Kidney capillary endothelial cell (primary cell): Measurements from ENCODE around the gene RAG2.

ENCODE experiments used
- DNase-seq: peaks from one replicate; pipeline ENCODE4 v3.0.0-alpha.2; 2018; ENCODE audit warnings: low spot score

RAG2 gene

DNA sequence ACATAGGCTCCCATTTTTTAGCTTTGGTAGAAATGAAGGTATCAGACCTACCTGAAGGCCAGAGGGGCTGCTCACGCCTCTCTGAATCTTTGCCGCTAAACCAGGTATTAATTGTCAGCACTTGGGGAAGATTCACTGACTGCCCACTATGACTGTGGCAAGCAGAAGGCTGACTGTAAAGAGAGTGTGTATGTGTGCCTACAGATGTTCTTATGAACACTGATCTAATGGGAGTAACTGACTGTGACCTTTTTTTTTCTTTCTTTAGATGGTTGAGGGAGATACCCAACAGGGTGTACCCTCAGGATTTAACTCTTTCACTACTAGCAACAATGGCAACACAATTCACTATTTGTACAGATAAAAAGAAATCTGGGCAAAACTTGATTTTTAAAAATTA is at the start of gene RAG2:
TSS of gene RAG2 (minus strand) at position 186 of the 400 bp plus-strand sequence. CDS start 4,068 bp downstream, outside the sequence.
- DNase-seq, result no peak

DNA sequence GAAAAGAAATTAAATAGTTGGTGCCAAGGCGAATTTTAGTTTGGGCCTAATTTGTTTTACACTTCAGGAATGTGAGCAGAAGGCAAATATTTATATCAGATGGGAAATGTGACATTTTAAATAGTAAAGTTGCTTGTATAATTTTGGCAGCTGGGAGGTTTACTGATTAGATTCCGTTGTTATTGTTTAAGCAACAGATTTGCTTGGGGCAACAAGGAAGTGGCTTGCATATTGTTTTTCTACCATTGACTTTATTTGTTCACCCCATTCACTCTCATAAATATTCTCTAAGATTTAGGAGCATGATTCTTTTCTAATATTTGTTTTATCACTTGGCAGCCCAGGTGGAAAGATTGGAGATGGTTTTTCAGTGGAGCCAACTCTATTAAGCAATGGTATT is 40.5 kb upstream of the RAG2 start:
- no peak for DNase-seq

DNA sequence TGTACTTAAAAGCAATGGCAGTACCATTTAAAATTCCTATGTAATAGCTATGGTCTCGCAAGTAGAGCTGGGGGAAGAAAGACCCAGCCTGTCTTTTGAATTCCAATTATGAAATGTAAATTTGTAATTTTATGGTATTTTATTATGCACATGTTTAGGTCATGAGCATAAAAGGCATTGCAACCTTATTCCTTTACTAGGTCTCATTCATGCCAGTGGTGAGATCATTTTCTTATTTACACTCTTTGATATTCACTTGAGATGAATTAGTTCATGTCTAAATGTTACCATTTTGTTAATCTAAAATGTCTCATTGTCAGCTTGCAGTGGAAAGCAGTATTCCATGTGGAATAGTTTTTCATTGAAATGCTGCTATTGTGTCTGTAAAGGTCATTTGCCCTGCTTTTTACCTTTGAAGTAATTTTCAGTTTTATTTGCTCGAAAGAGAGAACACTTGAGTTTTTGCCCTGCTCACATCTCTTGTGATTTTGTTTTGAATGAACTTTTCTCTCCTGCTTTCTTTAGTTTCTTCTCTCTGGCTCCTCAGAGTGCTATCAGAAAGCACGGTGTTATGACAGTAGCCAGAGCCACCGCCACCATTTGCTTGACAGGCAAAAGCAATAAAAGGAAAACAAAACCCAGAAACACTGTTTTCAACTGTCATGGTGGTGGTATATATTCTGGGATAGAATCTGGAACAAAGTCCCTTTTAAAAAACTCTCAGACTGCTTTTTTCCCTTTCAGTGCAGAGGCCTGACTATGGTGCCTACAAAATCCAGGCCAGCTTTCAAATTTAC is 37.2 kb upstream of the RAG2 start:
- no peak for DNase-seq

DNA sequence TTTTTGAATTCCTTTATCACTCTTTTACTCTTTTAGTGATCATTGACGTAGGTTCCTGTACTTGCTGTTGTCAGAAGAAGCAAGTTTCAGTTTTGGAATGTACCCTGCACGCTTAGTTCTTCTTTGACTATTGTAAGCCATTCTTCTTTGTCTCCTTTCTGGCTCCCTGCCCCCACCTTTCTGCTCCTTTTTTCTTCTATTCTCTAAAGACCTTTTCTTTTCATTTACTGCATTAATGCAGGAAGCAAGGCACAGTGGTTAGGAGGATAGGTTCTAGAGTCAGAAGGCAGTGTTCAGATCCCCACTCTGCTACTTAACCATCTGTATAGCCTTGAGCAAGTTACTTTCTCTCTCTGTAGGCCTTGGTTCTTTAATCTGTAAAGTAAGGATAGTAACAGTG is 33.7 kb upstream of the RAG2 start:
- no peak for DNase-seq

DNA sequence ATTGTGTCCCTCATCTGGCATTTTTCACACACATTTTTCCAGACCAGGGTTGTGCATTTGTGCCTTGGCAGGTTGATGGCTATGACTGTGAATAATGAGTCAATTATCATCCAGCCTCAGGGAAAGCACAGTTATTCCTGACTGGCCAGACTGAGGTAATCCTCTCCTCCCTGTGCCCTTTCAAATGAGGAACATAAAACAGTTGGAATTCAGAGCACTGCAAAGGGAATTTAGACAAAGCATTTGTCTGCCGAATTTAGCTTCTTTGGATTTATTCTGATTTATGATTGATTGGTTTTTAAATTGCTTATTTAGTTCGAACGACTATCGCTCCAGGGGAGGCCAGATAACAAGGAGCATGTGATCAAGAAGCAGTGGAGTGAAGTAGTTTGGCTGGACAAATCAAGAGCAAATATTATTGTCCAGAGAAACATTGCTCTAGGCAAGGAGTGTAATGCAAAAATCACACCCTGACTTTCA is 30.8 kb upstream of the RAG2 start:
- no peak for DNase-seq

DNA sequence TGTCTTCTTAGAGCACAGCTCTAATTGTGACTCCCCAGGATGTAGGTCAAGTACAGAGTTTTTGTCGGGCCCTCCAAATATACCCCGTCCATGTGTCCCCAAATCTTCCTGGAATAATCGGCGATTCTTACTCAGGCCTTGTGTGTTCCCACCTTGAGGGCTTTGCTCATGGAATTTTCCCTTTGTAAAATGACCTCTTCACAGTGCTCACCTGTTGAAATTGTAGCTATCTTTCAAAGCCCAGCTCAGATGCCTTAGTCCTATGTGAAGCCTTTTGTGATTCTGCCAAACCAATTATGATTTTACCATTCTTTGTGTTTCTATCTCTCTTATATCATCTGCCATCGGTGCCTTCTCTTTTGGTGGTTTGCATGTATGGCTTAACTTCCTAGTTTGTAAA is 30.1 kb upstream of the RAG2 start:
- DNase-seq, result no peak

DNA sequence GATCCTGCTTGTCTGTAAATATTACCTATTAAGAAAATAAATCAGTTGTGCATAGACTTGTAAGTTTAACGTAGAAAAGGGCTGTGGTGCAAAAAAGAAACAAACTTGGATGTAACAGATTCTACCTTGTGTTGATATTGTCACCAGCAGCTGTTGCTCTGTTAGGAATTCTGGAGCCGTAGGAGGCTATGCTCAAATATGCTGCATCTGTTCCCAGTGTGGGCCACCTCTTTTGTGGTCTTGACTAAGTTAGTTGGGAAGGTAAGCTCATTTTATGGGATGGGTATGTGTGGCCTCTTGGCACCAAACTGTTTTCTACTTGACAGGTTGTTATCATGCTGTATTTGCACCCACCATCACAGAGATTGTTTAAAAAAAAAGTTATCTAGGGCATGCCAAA is 29.4 kb upstream of the RAG2 start:
- DNase-seq, result no peak

DNA sequence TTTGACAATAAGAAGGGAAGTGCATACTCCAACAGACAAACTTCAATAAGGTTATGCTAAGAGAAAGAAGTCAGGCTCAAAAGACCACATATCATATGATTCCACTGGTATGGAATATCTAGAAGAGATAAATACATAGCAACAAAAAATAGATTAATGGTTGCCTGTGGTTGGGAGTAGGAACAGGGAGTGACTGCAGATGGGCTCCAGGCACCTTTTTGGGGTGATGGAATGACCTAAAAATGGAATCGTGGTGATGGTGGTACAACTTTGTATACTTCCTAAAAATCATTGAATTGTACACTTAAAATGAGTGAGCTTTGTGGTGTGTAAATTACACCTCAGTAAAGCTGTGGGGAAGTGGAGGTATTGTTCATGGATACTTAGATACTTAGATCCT is 29.0 kb upstream of the RAG2 start:
- no peak for DNase-seq

DNA sequence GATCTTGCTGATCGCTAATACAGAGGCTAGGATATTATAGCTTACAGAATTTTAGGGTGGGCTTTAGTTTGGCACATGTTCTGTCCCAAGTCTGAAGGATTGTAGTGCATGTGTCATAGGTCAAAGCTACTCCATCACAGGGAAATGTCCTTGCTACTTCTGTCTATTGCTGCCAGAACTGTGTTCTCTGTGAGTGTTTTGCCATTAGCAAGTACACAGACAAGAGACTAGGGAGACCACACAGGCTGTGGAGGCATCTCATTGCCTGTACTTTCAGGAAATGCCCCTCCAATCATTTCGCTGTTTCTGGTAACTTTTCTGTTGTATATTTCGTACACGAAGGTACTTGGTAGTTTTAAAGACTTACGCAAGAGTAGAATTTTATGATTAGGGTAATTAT is 25.5 kb upstream of the RAG2 start:
- no peak for DNase-seq

DNA sequence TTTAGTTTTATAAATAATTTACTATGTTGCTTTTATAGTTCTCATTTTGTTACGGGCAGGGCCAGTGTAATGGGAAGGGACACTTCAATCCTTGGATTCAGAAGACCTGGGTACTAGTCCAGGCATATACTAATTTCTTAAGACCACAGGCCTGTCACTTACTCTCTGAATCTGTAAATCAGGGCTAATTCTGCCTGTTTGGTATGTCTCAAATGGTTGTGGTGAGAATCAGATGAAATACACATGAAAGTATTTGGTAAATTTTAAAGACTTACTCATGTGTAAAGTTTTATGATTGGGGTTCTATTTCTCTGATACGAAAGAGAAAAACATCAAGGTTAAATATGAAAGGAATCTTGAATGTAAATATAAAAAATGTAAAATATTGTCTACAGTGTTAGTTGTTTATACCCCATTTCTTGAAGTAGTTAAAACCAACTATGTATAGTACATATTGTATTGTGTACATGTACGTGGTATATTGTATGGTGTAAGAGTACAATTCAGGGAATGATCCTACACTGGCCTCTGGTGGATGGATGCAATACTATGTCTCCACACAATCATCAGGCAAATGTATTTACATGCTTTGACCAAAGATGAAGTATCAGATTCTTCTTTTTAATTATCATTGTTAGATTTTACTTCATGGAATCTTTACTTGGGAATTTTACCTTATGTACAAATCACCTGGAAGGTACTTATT is 24.5 kb upstream of the RAG2 start:
- DNase-seq, result no peak

DNA sequence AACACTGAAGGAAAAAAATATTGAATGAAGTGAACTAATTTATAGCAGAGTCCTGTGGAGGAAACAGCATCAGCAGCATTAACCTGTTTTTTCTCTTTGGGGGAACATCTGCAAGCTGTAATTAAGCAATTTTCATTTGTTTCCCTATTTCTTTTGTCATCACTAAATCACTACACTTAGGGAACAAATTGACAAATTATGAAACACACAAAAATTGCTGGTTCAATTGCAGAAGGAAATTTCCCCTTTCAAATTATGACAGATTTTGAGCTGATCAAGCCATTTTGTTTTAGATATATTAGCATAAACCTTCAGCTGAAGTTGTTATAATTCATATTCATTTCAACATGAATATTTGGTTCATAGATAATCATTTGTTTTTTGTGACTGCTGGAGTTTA is 22.2 kb upstream of the RAG2 start:
- no peak for DNase-seq

DNA sequence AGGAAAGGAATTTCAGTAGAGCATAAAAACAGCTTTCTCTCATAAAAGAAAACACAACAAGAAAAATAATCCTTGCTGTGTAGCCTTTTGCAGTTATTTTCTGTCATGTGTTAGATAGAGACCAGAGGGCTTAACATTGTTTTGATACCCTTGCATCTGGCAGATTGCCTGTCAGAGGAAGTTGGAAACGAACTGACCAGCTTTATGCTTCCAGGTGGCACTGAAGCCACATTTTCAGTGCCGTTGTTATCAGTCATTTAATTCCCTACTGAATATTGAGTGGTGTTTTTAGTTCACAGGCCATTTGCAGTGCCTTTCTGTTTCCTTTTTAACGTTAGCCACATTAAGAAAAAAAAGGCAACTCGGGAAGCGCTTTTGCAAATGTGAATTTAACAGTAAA is 21.5 kb upstream of the RAG2 start:
- no peak for DNase-seq

DNA sequence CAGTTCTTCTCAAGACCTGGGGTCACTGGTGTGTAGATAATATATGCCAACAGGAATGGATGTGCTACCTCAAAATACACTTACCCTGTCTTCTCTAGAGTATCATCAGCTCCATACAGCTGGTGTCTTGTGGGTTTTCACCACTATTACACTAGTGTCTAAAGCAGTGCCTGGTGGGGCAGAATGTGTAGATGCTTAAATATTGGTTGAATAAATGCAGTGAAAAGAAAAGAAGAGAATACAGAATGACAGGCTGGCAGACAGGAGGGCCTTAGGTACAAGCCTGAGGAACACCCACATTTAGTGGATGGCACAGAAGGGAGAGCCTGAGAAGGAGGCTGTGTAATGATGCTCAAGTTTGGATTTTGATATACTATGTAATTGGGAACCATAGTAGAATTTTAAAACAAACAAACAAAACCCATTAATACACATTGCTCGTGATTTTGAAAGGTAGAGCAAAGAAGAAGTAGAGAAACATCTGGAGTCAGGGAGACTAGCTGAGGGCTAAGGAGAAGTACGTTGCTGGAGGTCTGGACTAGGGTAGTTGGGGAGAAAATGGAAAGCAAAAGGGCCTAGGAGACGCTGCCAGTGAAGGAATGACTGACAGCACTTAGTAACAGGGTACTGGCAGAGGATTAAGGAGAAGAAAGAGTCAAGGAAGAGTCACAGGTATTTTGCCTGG is 20.5 kb upstream of the RAG2 start:
- DNase-seq, result no peak

DNA sequence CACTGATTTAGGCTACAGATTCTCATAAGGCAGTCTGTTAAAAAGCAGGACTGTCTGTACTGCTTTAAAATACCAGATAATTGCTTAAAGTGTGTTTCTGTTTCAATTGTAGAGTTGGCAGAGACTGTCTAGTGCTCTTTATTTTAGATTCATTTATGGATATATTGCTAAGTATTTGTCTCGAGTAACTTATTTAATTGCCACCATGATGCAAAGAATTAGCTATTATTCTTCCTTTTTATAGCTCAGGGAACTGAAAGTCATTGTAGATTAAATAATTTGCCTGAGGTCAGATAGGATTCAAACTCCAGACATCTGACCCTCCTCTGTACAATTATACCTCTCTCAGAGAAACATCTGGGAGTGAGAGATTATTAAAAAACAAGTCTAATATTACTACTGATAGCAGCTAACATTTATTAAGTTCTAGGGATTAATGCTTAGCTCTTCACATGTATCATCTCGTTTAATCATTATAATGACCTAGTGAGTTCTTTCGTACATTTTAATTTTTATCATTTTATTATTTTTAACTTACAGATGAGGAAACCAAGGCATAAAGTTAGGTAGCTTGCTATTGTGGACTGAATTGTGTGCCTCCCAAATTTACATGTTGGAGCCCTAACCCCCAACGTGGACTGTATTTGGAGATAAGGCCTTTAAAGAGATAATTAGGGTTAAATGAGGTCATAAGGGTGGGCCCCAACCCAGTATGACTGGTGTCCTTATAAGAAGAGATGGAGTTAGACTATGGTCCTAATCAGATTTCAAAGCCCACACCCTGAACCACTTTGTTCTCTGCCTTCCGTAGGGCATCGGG is 19.7 kb upstream of the RAG2 start:
- DNase-seq, result no peak

DNA sequence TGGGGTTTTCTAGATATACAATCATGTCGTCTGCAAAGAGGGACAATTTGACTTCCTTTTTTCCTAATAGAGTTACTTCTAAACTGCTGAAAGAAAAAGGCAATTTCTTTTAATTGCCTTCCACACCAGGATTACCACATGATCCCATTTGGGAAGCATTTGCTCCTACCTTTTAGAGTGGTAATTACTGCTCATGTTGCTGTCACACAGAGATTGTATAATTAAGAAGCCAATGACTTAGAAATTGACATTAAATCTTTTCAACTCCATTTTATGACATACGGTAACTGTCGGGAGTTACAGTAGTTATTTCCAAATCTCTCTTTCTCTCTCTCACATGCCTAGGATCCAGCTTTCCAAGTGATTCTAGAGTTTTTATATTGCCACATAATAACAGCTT is 17.8 kb upstream of the RAG2 start:
- DNase-seq, result no peak

DNA sequence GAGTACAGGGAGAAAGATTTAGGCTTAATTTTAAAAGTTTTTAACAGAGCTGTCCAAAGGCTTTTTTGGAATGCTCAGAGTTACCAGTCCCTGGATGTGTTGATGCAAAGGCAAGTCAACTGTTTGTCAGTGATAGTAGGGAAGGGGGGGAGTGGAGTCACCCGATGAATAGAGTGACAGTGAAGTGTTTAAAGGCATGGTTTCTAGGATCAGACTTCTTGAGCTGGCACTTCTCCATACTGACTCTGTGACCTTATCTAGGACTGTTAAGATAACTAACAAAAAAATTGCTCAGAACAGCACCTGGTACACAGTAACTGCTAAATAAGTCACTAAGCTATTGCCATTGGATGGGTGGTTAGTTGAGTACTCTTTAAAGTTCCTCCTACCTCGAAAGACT is 11.3 kb upstream of the RAG2 start:
- DNase-seq, result no peak

DNA sequence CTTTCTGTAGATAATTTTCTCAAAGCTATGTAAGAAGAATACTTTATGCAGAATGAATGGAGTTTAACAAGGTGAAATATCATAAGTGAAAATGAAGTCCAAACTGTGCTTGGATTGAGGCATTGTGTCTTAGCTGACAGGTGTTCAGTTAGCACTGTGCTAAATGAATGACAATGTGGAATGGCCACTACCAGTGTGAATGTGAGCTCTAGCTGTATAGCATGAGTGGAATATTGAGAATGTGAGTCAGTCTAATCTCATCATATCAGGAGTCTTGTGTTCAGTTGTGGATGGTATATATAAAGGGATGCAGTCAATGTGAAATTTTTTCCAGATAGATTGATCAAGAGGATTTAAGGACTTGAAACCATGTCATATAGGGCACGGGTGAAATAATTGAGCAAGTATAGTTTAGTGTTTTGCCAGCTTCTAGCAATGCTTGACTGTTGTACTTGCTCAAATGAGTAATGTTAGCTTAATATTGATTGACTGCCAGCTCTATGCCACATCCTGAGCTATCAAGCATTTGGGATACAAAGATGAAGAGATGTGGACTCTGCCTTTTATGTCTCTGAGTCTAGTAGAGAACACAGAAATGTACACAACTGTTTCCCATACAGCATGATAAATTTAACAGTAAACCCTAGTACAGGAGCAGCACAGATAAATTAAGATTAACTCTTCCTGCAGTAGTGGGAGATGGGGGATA is 10.6 kb upstream of the RAG2 start:
- no peak for DNase-seq

DNA sequence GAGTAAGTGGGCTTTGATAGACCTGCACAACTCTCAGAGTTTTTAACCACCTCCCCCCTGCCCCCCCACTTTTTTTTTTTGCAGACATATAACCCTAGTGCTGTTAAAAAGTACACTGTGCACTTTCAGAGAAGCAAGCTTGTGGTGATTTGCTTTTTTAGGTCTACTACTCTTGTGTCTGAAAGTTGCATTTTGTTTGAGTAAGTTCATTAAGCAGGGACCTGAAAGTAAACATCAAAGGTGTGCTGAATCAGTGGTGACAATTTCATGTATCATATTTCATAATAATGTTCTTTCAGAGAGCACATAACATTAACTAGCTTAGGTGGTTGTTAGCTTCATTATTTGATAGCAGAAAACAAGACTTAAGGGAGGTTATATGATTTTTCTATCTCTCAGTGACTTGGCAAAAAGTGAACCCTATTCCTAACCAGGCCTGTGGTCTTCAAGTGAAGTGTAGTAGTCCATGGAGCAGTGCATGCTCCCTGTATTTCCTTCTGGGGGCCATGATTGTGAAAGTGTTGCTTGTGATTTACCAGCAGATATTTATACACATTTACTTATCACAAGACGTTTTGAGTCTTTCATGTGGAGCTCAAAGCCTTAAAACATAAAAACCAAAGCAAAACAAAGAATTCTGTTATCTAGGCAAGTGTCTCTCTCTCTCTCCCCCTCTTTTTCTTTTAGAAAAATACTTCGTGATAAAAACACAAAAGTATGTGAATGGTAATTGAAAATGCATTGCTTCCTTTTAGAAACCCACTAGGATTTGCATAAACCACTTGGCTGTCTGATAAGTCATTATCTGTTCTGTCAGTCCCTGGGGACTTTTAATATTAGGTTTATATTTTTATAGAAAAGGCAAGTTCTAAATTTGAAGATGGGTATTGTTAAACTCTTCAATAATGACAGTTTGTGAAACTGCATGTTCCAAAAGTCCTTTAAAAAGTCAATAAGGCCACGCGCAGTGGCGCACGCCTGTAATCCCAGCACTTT is 7.5 kb upstream of the RAG2 start:
- no peak for DNase-seq

DNA sequence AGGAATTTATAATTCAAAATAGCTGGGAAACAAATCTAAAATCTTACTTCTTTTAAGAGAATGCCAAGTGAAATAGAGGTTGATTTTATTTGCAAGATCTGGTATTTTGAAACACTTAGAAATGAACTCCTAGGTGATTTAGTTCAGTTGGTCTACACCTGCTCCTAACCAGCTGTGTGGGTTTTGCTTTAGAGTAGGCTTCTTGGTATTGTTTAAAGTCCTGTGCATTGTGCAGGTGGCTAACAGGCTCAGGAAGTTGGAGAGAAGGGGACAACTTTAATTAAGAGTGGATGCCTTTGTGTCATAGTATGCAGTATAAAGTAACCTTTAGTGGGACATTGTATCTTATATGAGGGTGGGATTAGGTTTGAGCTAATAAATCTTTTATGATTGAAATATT is 4.1 kb upstream of the RAG2 start:
- no peak for DNase-seq

DNA sequence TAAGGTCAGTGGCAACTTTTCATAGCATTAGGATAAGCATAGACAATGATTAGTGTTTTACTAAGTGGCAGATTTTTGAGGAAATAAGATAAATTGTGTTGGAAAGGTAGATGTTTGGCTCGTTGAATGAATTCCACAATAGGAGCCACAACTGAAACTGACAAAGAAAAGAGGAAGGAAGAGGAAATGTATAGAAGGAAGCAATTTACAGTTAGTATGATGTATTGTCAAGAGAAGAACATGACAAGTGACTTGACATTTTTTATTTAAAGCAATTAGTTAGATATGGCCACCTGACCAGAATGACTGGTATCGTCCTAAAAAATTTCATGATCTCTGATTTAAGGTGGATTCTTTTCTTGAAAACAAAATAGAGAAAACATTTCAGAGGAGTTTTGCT is 3.1 kb upstream of the RAG2 start:
- DNase-seq, result no peak
